RWPE2 (cell line): Measurements from ENCODE around the gene SEL1L3.

ENCODE experiments used
- ATAC-seq: fragments of 200-7000 bp; cut with Tn5 transposase; 3 replicates; pipeline ENCODE4 v1.9.1; 2021; ENCODE audit warnings: low read depth
- DNase-seq: peaks from one replicate; pipeline ENCODE4 v3.0.0-alpha.2; 2020; ENCODE audit warnings: low spot score
- H3K27ac ChIP-seq: fragments of 450-650 bp; 2 replicates; pipeline ENCODE4 v1.5.1; 2017; ENCODE audit warnings: mild to moderate bottlenecking; ENCODE audit not compliant: poor library complexity, severe bottlenecking
- H3K27me3 ChIP-seq: fragments of 250-450 bp; sonication (Bioruptor Pico); 2 replicates; pipeline ENCODE4 v1.5.1; 2021; ENCODE audit warnings: mild to moderate bottlenecking, moderate library complexity; ENCODE audit not compliant: insufficient read depth, poor library complexity, severe bottlenecking
- H3K36me3 ChIP-seq: fragments of 250-450 bp; sonication (Bioruptor Pico); 2 replicates; pipeline ENCODE4 v1.5.1; 2020; ENCODE audit warnings: low read depth, mild to moderate bottlenecking, moderate library complexity
- H3K4me1 ChIP-seq: fragments of 250-450 bp; sonication (Bioruptor Pico); 2 replicates; pipeline ENCODE4 v1.5.1; 2021; ENCODE audit warnings: mild to moderate bottlenecking, moderate library complexity; ENCODE audit not compliant: insufficient read depth, poor library complexity, severe bottlenecking
- H3K4me3 ChIP-seq: fragments of 250-450 bp; sonication (Bioruptor Pico); 2 replicates; pipeline ENCODE4 v1.5.1; 2021; ENCODE audit warnings: mild to moderate bottlenecking, moderate library complexity; ENCODE audit not compliant: severe bottlenecking
- H3K9me3 ChIP-seq: fragments of 250-450 bp; sonication (Bioruptor Pico); 2 replicates; pipeline ENCODE4 v1.5.1; 2021; ENCODE audit warnings: mild to moderate bottlenecking, moderate library complexity; ENCODE audit not compliant: severe bottlenecking
- TF ChIP-seq, protein P1 (sequence below): fragments of 450-650 bp; IDR thresholded peaks from one replicate; pipeline ENCODE4 v1.5.1; 2017; ENCODE audit warnings: mild to moderate bottlenecking, moderate library complexity; ENCODE audit not compliant: poor library complexity, severe bottlenecking

Gene SEL1L3

DNA sequence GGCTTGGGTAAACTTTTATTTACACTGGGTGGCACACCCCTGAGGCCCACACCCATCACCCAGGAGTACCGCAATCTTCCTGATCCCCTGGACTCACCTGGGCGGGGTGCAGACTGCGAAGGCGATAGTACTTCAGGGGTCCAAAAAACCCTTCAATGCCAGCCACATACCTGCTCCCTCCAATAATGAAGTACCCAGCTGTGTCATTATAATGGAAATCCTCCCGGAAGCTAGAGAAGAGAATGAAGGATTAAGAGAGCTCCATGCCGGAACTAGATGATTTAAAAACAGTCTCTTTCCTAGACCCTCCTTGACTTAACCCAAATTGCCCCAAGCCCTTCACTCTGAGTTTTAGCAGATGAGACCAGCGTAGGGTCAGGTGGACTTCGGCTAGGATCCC, 40.9 kb downstream of the SEL1L3 start:
- no peaks in the 10 kb centered on the region for H3K9me3 ChIP-seq
- TF ChIP-seq, protein P1, sequence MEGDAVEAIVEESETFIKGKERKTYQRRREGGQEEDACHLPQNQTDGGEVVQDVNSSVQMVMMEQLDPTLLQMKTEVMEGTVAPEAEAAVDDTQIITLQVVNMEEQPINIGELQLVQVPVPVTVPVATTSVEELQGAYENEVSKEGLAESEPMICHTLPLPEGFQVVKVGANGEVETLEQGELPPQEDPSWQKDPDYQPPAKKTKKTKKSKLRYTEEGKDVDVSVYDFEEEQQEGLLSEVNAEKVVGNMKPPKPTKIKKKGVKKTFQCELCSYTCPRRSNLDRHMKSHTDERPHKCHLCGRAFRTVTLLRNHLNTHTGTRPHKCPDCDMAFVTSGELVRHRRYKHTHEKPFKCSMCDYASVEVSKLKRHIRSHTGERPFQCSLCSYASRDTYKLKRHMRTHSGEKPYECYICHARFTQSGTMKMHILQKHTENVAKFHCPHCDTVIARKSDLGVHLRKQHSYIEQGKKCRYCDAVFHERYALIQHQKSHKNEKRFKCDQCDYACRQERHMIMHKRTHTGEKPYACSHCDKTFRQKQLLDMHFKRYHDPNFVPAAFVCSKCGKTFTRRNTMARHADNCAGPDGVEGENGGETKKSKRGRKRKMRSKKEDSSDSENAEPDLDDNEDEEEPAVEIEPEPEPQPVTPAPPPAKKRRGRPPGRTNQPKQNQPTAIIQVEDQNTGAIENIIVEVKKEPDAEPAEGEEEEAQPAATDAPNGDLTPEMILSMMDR, result no peak
- DNase-seq (no peak), ATAC-seq (no peak)
- H3K4me3 ChIP-seq, result no peak overlapping the region
- peaks cover 5% of the 10 kb centered on the region for H3K4me1 ChIP-seq
- peaks cover 12% of the 10 kb centered on the region for H3K36me3 ChIP-seq
- H3K27me3 ChIP-seq, result no peaks in the 10 kb centered on the region
- no peak overlapping the region for H3K27ac ChIP-seq

DNA sequence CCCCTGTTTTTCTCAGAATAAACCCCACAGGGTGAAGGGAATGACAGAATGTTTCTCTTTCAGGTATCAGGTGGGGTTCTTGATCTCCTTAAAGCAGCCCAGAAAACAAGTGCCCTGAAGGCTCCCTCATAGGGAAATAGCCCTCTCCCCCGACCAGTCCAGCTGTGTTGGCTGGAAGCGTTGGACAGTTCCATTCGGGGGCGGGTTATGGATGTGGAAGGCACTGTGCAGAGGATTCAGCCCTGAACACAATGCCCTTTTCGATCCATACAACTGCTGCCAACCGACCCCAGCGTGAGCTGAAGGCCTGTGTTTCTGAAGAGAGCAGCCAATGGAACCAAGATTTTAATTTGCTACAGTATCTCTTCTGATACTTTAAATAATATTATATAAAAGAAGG, 41.5 kb downstream of the SEL1L3 start:
- Histone ChIP-seq H3K27ac (no peak overlapping the region), H3K4me3 (no peak overlapping the region), H3K27me3 (no peaks in the 10 kb centered on the region), H3K36me3 (peaks cover 12% of the 10 kb centered on the region), H3K9me3 (no peaks in the 10 kb centered on the region), H3K4me1 (peaks cover 11% of the 10 kb centered on the region)
- TF ChIP-seq, protein P1, result no peak
- ATAC-seq, result no peak
- no peak for DNase-seq

DNA sequence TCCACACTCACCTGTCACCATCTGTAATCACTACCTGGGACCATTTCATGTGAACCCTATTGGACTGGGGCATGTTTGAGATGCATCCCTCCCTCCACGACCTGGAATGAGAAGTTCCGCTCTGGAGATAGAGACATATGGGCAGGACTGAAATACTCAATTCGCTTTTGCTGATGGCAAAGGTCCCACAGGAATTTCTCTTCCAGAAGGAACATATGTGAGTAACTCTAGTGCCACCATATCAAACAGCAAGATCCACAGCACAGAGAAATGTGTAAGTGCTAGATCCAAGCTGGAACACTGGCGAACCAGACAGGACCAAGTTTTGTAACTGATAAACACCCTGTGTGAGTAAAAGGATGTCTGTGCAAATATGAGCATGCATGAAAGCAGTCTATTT, 43.9 kb downstream of the SEL1L3 start:
- H3K9me3 ChIP-seq, result no peaks in the 10 kb centered on the region
- H3K36me3 ChIP-seq, result peaks cover 12% of the 10 kb centered on the region
- H3K27ac ChIP-seq, result no peak overlapping the region
- ATAC-seq, result no peak
- no peak for DNase-seq
- peaks cover 28% of the 10 kb centered on the region for H3K4me1 ChIP-seq
- no peak overlapping the region for H3K4me3 ChIP-seq
- H3K27me3 ChIP-seq, result no peaks in the 10 kb centered on the region
- TF ChIP-seq, protein P1, result no peak

DNA sequence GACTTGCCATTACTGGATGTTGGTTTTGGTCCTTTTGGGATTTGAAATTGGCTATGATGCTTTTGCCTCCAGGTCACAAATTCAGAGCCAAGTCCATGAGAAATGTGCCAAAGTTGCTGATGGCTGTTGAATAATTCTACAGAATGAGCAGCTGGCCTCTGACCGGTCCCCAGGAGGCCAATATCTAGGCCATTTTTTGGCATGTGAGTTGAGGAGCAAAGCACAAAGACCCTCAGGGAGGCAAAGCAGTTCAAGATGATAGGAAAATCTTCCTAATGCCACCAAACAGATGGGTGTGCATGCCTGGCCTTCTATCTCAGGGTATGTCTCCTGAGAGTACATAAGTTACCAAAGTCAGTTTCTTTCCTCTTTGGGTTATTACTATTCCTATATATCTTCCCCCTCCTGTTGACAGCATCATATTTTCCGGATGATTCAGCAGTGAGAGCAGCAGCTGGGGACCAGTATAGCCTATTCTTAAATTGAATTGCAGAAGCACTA, 44.4 kb downstream of the SEL1L3 start:
- Histone ChIP-seq H3K27ac (peak overlapping the region; percentile 79), H3K4me1 (peaks cover 32% of the 10 kb centered on the region), H3K36me3 (peaks cover 12% of the 10 kb centered on the region), H3K27me3 (no peaks in the 10 kb centered on the region), H3K9me3 (no peaks in the 10 kb centered on the region), H3K4me3 (no peak overlapping the region)
- DNase-seq (no peak), ATAC-seq (no peak)
- TF ChIP-seq, protein P1, result no peak

DNA sequence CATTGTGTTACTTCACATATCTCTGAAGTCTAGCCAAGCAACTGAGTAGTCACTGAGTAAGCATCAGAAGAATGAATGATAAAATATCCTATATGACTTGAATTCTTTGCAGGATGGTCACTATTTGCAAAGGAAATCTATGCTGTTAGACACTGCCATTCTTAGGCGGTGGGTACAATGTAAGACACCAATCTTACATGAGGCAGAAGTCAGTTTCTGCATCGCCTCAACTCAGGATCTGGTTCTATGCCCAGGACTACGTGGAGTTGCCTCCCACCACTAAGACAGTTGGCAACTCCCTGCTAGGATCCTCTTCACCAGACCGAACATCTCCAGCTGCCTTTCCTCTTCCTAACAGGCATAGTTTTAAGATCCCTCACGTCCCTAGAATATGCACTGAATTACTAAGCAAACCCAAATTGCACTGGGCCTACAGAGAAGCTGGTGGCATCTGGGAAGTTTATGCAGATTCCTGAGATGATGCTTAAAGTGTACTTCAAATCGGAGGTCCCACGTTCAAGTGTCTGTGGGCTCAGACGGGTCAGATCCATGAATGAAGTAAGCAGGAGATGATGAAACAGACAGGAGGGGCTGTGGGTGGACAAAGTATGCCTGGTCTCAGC, 45.6 kb downstream of the SEL1L3 start:
- Histone ChIP-seq H3K36me3 (peaks cover 15% of the 10 kb centered on the region), H3K4me3 (no peak overlapping the region), H3K27me3 (no peaks in the 10 kb centered on the region), H3K27ac (peak overlapping the region; percentile 79), H3K9me3 (no peaks in the 10 kb centered on the region), H3K4me1 (peaks cover 35% of the 10 kb centered on the region)
- TF ChIP-seq, protein P1, result no peak
- no peak for DNase-seq
- peak; percentile 72 for ATAC-seq
